Hepatocyte (in vitro differentiated cells): Measurements from ENCODE around the gene PAEP.

ENCODE experiments used
- EZH2 ChIP-seq: fragments of 200-600 bp; sonication (generic); IDR thresholded peaks from 2 replicates; pipeline ENCODE4 v1.6.1; 2016; ENCODE audit warnings: antibody characterized with exemption, mild to moderate bottlenecking, borderline replicate concordance
- EZH2phosphoT487 ChIP-seq: fragments of 200-600 bp; sonication (generic); IDR thresholded peaks from one replicate; pipeline ENCODE4 v1.6.1; 2018; ENCODE audit warnings: antibody characterized with exemption, mild to moderate bottlenecking, low read depth, moderate library complexity; ENCODE audit not compliant: unreplicated experiment, severe bottlenecking
- TF ChIP-seq, protein P1 (sequence below): fragments of 200-600 bp; sonication (generic); IDR thresholded peaks from 2 replicates; pipeline ENCODE4 v1.5.1; 2016; ENCODE audit warnings: antibody characterized with exemption, mild to moderate bottlenecking; ENCODE audit not compliant: poor library complexity

DNA sequence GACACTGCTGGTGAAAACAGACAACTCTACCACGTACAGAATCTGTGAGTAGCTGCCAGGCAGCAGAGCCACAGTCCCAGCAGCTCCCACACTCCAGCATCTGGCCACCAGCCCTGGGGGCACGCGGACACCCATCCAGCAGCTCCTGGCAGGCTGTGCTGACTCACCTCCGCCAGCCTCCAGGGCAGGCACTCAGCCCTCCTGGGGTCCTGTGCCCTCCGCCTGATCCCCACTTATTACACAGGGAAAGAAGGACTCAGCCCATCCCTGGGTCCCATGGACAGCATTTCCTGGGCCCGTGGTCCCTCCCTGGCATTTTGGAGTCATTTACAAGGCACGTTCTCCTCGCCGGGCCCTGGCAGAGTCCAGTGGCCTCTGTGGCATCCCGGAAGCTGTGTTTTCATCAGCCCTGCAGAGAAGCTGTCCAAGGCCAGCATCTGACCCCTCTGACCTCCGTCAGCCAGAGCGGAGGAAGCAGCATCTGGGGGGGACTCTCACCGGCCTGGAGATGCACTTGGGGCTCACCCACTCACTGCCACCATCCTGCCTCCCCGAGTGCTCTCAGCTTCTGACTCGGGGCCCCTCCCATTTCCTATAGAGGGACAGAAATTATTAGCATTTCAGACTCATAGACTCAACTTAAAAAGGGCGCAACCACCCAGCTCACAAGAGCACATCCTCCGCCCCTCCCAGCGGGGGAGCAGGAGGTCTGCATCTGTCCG lies 21.6 kb downstream of the PAEP start:
- TF ChIP-seq, protein P1, sequence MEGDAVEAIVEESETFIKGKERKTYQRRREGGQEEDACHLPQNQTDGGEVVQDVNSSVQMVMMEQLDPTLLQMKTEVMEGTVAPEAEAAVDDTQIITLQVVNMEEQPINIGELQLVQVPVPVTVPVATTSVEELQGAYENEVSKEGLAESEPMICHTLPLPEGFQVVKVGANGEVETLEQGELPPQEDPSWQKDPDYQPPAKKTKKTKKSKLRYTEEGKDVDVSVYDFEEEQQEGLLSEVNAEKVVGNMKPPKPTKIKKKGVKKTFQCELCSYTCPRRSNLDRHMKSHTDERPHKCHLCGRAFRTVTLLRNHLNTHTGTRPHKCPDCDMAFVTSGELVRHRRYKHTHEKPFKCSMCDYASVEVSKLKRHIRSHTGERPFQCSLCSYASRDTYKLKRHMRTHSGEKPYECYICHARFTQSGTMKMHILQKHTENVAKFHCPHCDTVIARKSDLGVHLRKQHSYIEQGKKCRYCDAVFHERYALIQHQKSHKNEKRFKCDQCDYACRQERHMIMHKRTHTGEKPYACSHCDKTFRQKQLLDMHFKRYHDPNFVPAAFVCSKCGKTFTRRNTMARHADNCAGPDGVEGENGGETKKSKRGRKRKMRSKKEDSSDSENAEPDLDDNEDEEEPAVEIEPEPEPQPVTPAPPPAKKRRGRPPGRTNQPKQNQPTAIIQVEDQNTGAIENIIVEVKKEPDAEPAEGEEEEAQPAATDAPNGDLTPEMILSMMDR: no peak
- no peak for TF ChIP-seq EZH2phosphoT487
- TF ChIP-seq EZH2: no peak
